H1 (cell line): Measurements from ENCODE around the gene PDGFRA. TPM values are rescaled to one million over a fixed set of nuclear protein-coding genes. Genes with fewer than 3 reads are reported as not detected.
A peak's percentile ranks its signal among the peaks of the same experiment; 100 is the strongest.

Experiments used
- ATF3 ChIP-seq: IDR thresholded peaks from 2 replicates; pipeline ENCODE4 v1.6.1; 2011; ENCODE audit warnings: low read depth, mild to moderate bottlenecking, low read length; ENCODE audit not compliant: insufficient read depth
- CTBP2 ChIP-seq: IDR thresholded peaks from 2 replicates; pipeline ENCODE4 v1.7.0; 2011; ENCODE audit warnings: borderline replicate concordance, mild to moderate bottlenecking, moderate library complexity, mixed read lengths, low read length; ENCODE audit not compliant: insufficient read depth, insufficient read length
- EZH2 ChIP-seq: fragments of 200-600 bp; sonication (generic); IDR thresholded peaks from 2 replicates; pipeline ENCODE4 v1.7.1; 2012; ENCODE audit warnings: low read depth, mild to moderate bottlenecking, moderate library complexity, low read length, inconsistent platforms; ENCODE audit not compliant: severe bottlenecking
- HDAC6 ChIP-seq: IDR thresholded peaks from one replicate; pipeline ENCODE4 v1.7.1; 2012; ENCODE audit warnings: low read depth, mild to moderate bottlenecking, inconsistent platforms, low read length, moderate library complexity
- KDM1A ChIP-seq: fragments of 200-600, 300-600 bp; sonication (generic); IDR thresholded peaks from 2 replicates; pipeline ENCODE4 v1.7.1; 2016; ENCODE audit warnings: mild to moderate bottlenecking, low read length, borderline replicate concordance
- RBBP5 ChIP-seq: IDR thresholded peaks from 2 replicates; pipeline ENCODE4 v1.7.1; 2012; ENCODE audit warnings: low read depth, mild to moderate bottlenecking, inconsistent platforms, low read length, moderate library complexity, borderline replicate concordance
- SP1 ChIP-seq: IDR thresholded peaks from 2 replicates; pipeline ENCODE4 v1.6.1; 2011; ENCODE audit warnings: low read depth, low read length
- TEAD4 ChIP-seq: IDR thresholded peaks from 2 replicates; pipeline ENCODE4 v1.6.1; 2012; ENCODE audit warnings: low read depth, low read length, inconsistent platforms, mixed read lengths
- polyA plus RNA-seq, 7 experiments: library from polyadenylated mRNA; depleted of rRNA in 3 of 7; stranded (reverse) in 5 of 7; unstranded in 2 of 7; fragments of >200 nt in 5 of 7; fragments of 200-250 nt in 2 of 7; gene quantifications; 1 replicate in 5 of 7; 2 replicates in 1 of 7; 4 replicates in 1 of 7; pipeline versions ENCODE4 v1.2.1 to v1.2.3, GENCODE V29; 2011 to 2013; ENCODE audit warnings: missing spikeins in 2 of 7, mixed read lengths in 2 of 7
- total RNA-seq: library from RNA; stranded (reverse); fragmentation: NEBNext Ultra II Directional; extraction: Animal tissue kit (Norgen Biotek cat#: 25700); gene quantifications from 2 replicates; pipeline ENCODE4 v1.2.1, GENCODE V29; 2021

The PDGFRA gene
- total and polyA plus RNA-seq, 2 of the 8 experiments (the other 6 are each of a cell fraction or from before 2014, with no cell fraction given): 1.4 to 3.4 TPM

- no peak for TF ChIP-seq CTBP2
- TF ChIP-seq HDAC6: no peak
- no peak for TF ChIP-seq ATF3
- TF ChIP-seq TEAD4: 0 out of 2 replicates have a peak, but pooled peaks have one; percentile 8
- TF ChIP-seq SP1: no peak
- TF ChIP-seq KDM1A: no peak
- TF ChIP-seq RBBP5: no peak
- TF ChIP-seq EZH2: no peak
These were observed 93.8 kb downstream of the PDGFRA start (continued) for GRCh38 chr4:54322818-54323417.
